ENCODE data around the gene SNX33. TPM values are rescaled to one million over a fixed set of nuclear protein-coding genes. Genes with fewer than 3 reads are reported as not detected.
"Not testable (repeated sequence)": the region's sequence is repeated elsewhere in the genome, so short reads cannot be mapped to it uniquely, and the experiment has no call there.

The SNX33 gene
- total RNA-seq, 3 donors from 2014 or later (not counting 1 experiment from before 2014, with no cell fraction given), result 2.5 to 5.6 (median 5.1) TPM

DNA sequence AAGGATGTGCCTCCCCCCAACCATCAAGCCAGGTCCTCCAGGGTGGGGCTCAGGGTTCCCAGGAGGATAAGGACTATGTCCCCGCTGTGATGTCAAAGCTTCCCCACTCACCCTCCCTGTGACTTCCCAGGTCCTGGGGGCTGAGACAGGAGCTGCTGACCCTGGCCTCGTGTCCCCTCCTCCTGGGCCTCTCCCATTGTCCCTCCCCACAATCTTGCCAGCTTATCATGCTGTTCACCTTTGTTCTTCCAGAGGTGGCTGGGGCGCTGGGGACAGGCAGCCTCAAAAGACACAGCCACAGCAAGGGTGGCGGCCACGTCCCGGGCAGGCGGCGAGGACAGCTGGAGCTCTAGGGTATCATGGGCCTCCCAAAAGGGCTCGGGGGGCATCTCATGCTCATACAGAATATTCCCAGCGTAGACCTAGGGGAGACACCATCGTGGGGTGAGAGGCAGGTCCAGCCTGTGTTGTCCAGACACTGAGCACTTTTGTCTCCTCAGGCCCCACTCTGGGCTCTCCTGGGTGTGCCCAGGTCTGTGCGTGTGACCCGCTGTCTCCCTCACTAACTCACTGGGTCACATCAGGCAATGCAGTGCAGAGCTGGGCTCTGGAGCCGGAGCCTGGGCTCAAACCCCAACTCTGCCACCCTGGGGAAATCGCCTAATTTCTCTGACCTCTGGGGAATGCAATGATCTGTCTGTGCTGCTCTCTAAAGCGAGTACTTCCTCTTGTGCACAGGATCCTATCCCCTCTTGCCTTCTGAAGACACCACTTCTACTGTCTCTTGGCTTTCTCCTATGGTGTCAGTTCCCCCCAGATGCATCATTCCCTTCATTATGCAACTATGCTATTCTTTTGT lies 30.0 kb downstream of the SNX33 start:
- Histone ChIP-seq H3K27me3 (ENCODE audit: control insufficient read depth, insufficient read depth, low read length) (no peaks in the 10 kb centered on the region), H3K4me1 (ENCODE audit: control insufficient read depth, insufficient read depth, low read length) (no peaks in the 10 kb centered on the region), H3K9me3 (ENCODE audit: control insufficient read depth, insufficient read depth, low read length) (no peaks in the 10 kb centered on the region), H3K27ac (ENCODE audit: low read length) (no peak overlapping the region), H3K36me3 (ENCODE audit: control insufficient read depth, insufficient read depth, low read length) (no peaks in the 10 kb centered on the region), H3K4me3 (ENCODE audit: low read length) (no peak overlapping the region)
- Mint-ChIP-seq H3K27ac (no peak overlapping the region), H3K4me1 (no peaks in the 10 kb centered on the region), H3K9me3 (no peaks in the 10 kb centered on the region), H3K4me3 (no peak overlapping the region), H3K27me3 (ENCODE audit: low read depth in 2 of 2) (peaks cover 0 to 2% of the 10 kb centered on the region in 2 donors), H3K36me3 (no peaks in the 10 kb centered on the region)
- 80% methylated on average over 16 of the region's 16 CpGs for WGBS (ENCODE audit: insufficient coverage)
- DNase-seq (no peak), ATAC-seq (no peak)
- intact Hi-C loops (cut with micrococcal nuclease), result no loop called here
- TF ChIP-seq CTCF (IDR thresholded peaks at IDR 0.05), result no peak

DNA sequence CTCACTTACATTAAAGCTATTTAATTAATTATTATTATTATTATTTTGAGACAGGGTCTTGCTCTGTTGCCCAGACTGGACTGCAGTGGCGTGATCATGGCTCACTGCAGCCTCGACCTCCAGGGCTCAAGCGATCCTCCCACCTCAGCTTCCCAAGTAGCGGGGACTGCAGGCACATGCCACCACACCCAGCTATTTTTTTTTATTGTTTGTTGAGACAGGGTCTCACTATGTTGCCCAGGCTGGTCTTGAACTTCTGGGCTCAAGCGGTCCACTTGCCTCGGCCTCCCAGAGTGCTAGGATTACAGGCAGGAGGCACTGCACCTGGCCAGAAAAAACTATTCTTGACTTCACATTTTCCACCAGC lies 30.6 kb downstream of the SNX33 start:
- H3K9me3 Mint-ChIP-seq; H3K36me3 Mint-ChIP-seq; H3K4me3 ChIP-seq (ENCODE audit: low read length); H3K36me3 ChIP-seq (ENCODE audit: control insufficient read depth, insufficient read depth, low read length); H3K4me1 Mint-ChIP-seq; H3K4me1 ChIP-seq (ENCODE audit: control insufficient read depth, insufficient read depth, low read length); DNase-seq; intact Hi-C loops (cut with micrococcal nuclease); H3K27me3 ChIP-seq (ENCODE audit: control insufficient read depth, insufficient read depth, low read length); H3K27me3 Mint-ChIP-seq (ENCODE audit: low read depth in 2 of 2); ATAC-seq; H3K4me3 Mint-ChIP-seq; H3K9me3 ChIP-seq (ENCODE audit: control insufficient read depth, insufficient read depth, low read length); H3K27ac ChIP-seq (ENCODE audit: low read length); H3K27ac Mint-ChIP-seq: not testable (repeated sequence)
- WGBS (ENCODE audit: insufficient coverage), result 86% methylated on average over 6 of the region's 6 CpGs

DNA sequence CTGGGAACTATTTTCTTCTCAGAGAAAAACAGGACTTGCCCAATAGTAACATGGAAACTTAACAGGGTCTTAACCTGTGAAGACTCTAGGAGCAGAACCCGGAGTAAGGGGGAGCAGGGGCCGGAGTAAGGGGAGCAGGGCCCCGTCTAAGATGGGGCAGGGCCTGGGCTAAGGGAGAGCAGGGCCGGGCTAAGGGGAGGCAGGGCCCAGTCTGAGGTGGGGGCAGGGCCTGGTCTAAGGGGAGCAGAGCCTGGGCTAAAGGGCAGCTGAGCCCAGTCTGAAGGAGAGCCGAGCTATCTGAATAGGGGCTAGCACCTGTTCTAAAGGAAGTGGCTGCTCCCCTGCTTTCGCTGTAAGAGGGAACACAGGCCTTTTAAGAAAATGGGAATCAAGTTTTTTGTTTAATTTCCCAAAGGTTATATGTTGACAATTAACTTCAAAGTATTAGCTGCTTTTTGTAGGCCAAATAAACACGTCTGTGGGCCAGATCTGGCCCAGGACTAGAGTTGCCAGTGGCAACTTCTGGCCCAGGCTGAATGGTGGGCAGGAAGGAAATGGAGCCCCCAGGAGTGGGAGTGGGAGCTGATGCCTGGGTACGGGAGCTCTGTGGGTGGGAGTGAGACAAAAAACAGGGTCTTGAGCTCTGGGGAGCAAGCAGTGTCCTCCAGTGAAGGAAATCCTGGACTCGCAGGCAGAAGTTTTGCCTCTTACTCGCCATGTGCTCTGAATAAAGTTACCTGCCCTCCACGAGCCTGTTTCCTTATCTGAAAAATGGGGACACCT lies 32.5 kb downstream of the SNX33 start:
- no peak for TF ChIP-seq CTCF (IDR thresholded peaks at IDR 0.05)
- H3K36me3 Mint-ChIP-seq, result no peaks in the 10 kb centered on the region
- H3K4me1 ChIP-seq (ENCODE audit: control insufficient read depth, insufficient read depth, low read length), result peaks cover 7% of the 10 kb centered on the region
- H3K36me3 ChIP-seq (ENCODE audit: control insufficient read depth, insufficient read depth, low read length), result no peaks in the 10 kb centered on the region
- no peaks in the 10 kb centered on the region for H3K9me3 ChIP-seq (ENCODE audit: control insufficient read depth, insufficient read depth, low read length)
- ATAC-seq (no peak), DNase-seq (no peak)
- H3K9me3 Mint-ChIP-seq, result no peaks in the 10 kb centered on the region
- H3K4me1 Mint-ChIP-seq, result no peaks in the 10 kb centered on the region
- no peak overlapping the region for H3K27ac Mint-ChIP-seq
- no peaks in the 10 kb centered on the region for H3K27me3 ChIP-seq (ENCODE audit: control insufficient read depth, insufficient read depth, low read length)
- intact Hi-C loops (cut with micrococcal nuclease), result no loop called here
- 83% methylated on average over 11 of the region's 11 CpGs for WGBS (ENCODE audit: insufficient coverage)
- H3K27ac ChIP-seq (ENCODE audit: low read length), result no peak overlapping the region
- H3K4me3 Mint-ChIP-seq, result no peak overlapping the region
- H3K27me3 Mint-ChIP-seq (ENCODE audit: low read depth in 2 of 2), result peaks cover 0 to 2% of the 10 kb centered on the region in 2 donors
- H3K4me3 ChIP-seq (ENCODE audit: low read length), result no peak overlapping the region

Data from natural killer cell (primary cell).